C4-2B (cell line): Measurements from ENCODE around the gene HOMER3.

Source experiments
- CTCF ChIP-seq: fragments of 450-650 bp; conservative IDR thresholded peaks from 2 replicates; pipeline ENCODE4 v1.5.1; 2017; ENCODE audit warnings: mild to moderate bottlenecking
- ZFX ChIP-seq: fragments of 450-650 bp; IDR thresholded peaks from 2 replicates; pipeline ENCODE4 v1.6.1; 2017

- TF ChIP-seq CTCF = no peak
- TF ChIP-seq ZFX = no peak
These were observed 774 bp upstream of the HOMER3 start for GRCh38 chr19:18941628-18942354.
